GM19351 (cell line): ENCODE measurements around the gene BTN2A1.
"Not testable (repeated sequence)": the region's sequence is repeated elsewhere in the genome, so short reads cannot be mapped to it uniquely, and the experiment has no call there.

Source experiments
- ATAC-seq: cut with Tn5 transposase; IDR thresholded peaks from one replicate; pipeline ENCODE4 v1.9.1; 2021; ENCODE audit warnings: mild to moderate bottlenecking, moderate library complexity; ENCODE audit not compliant: unreplicated experiment

BTN2A1 gene

GRCh38 chr6:26431258-26432172 lies 26.2 kb upstream of the BTN2A1 start:
- ATAC-seq = no peak

- ATAC-seq = no peak
Observed at GRCh38 chr6:26432627-26433201, 25.0 kb upstream of the BTN2A1 start.

- ATAC-seq = not testable (repeated sequence)
Observed at GRCh38 chr6:26433680-26434079, 24.1 kb upstream of the BTN2A1 start.

GRCh38 chr6:26436018-26436417 lies 21.7 kb upstream of the BTN2A1 start:
- no peak for ATAC-seq

GRCh38 chr6:26437550-26437949 lies 20.2 kb upstream of the BTN2A1 start:
- ATAC-seq = no peak

GRCh38 chr6:26438000-26438399 lies 19.8 kb upstream of the BTN2A1 start:
- no peak for ATAC-seq

GRCh38 chr6:26439151-26440125 lies 18.3 kb upstream of the BTN2A1 start:
- no peak for ATAC-seq

GRCh38 chr6:26440977-26441358 lies 16.8 kb upstream of the BTN2A1 start:
- ATAC-seq = no peak

GRCh38 chr6:26441977-26442376 lies 15.8 kb upstream of the BTN2A1 start:
- ATAC-seq = no peak

- ATAC-seq = no peak
Observed at GRCh38 chr6:26445934-26446667, 11.7 kb upstream of the BTN2A1 start.

GRCh38 chr6:26447257-26447656 lies 10.5 kb upstream of the BTN2A1 start:
- ATAC-seq = no peak

- ATAC-seq = no peak
Observed at GRCh38 chr6:26450240-26450639, 7.5 kb upstream of the BTN2A1 start.

GRCh38 chr6:26452631-26453235 lies 5.0 kb upstream of the BTN2A1 start:
- ATAC-seq = no peak

GRCh38 chr6:26454631-26455030 lies 3.1 kb upstream of the BTN2A1 start:
- ATAC-seq = no peak

GRCh38 chr6:26455357-26455970 lies 2.3 kb upstream of the BTN2A1 start:
- no peak for ATAC-seq

- ATAC-seq = peak; percentile 21
Observed at GRCh38 chr6:26457264-26457805, 420 bp upstream of the BTN2A1 start.

GRCh38 chr6:26459023-26459810 lies 1.5 kb downstream of the BTN2A1 start:
- no peak for ATAC-seq

- not testable (repeated sequence) for ATAC-seq
Observed at GRCh38 chr6:26461353-26461752, 3.6 kb downstream of the BTN2A1 start.

GRCh38 chr6:26464014-26464413 lies 6.3 kb downstream of the BTN2A1 start:
- ATAC-seq = no peak
